Right lobe of liver (tissue), 6 donors: ENCODE measurements around the gene OR56A5. TPM values are rescaled to one million over a fixed set of nuclear protein-coding genes. Genes with fewer than 3 reads are reported as not detected.

Experiments used
- ATAC-seq, 4 donors: fragments of 200-7000 bp; cut with Tn5 transposase; one replicate each; pipeline ENCODE4 v1.9.1; 2020; ENCODE audit warnings: mild to moderate bottlenecking in 4 of 4, moderate library complexity in 4 of 4
- DNase-seq, 3 donors: peaks; one replicate each; pipeline ENCODE4 v3.0.0-alpha.2; 2020
- H3K27ac ChIP-seq, 3 donors: fragments of 200-600 bp; one replicate each; pipeline ENCODE4 v1.8.0; 2022
- H3K27me3 ChIP-seq, 2 donors: fragments of 200-600 bp; one replicate each; pipeline ENCODE4 v1.8.0; 2022
- H3K36me3 ChIP-seq, 4 donors: fragments of 200-600 bp; sonication (generic) in 1 of 4; one replicate each; pipeline versions ENCODE4 v1.5.1 to v1.8.0; 2017 to 2022; ENCODE audit warnings: control low read depth in 1 of 4
- H3K4me1 ChIP-seq, 4 donors: fragments of 200-600 bp; sonication (generic) in 1 of 4; one replicate each; pipeline versions ENCODE4 v1.5.1 to v1.8.0; 2017 to 2022; ENCODE audit warnings: control low read depth in 1 of 4
- H3K4me3 ChIP-seq, 3 donors: fragments of 200-600 bp; one replicate each; pipeline ENCODE4 v1.8.0; 2022
- H3K9me3 ChIP-seq, 4 donors: fragments of 200-600 bp; sonication (generic) in 1 of 4; one replicate each; pipeline versions ENCODE4 v1.5.1 to v1.8.0; 2017 to 2022; ENCODE audit warnings: control low read depth in 1 of 4
- POLR2A ChIP-seq: fragments of 450-650 bp; IDR thresholded peaks from one replicate; pipeline ENCODE4 v1.6.1; 2017; ENCODE audit warnings: antibody characterized with exemption, mild to moderate bottlenecking
- WGBS: methylation state at CpG from one replicate; pipeline ENCODE4 v1.1.6; 2018; ENCODE audit warnings: low coverage, low lambda C conversion rate; ENCODE audit not compliant: insufficient coverage; ENCODE audit errors: missing lambda C conversion rate; 5-methylcytosine and 5-hydroxymethylcytosine counted together
- intact Hi-C, 2 donors: fragments of 100-400 bp; cut with DNase I; formaldehyde crosslinking; loops; one replicate each; pipeline versions ENCODE4 v1.11.2 to v1.14.1; 2022
- total RNA-seq, 6 experiments: library from RNA; depleted of rRNA in 2 of 6; stranded (reverse); fragments of >200 nt in 2 of 6; fragmentation: NEBNext Ultra II Directional in 3 of 6; extraction: Animal tissue kit (Norgen Biotek cat#: 25700) in 3 of 6; gene quantifications; one replicate each; pipeline versions ENCODE4 v1.1.0 to v1.2.4, GENCODE V29; 2016 to 2023
- TF ChIP-seq, protein P1 (sequence below), 4 donors: fragments of 200-600 bp in 3 of 4; fragments of 450-650 bp in 1 of 4; IDR thresholded peaks; one replicate each; pipeline versions ENCODE4 v1.5.1 to v1.8.0; 2016 to 2022; ENCODE audit warnings: antibody characterized with exemption in 4 of 4, mild to moderate bottlenecking in 2 of 4
- donor health status: DM: no; HTN: yes; CAD: no.
- donor health status: DM: no; HTN: no; CAD: no.
- donor health status: DM: no; HTN: no; CAD: no.
- donor health status: DM: no; HTN: yes; CAD: no.
- donor health status: DM: no; HTN: yes; CAD: no.

Gene OR56A5
- total RNA-seq, 6 experiments from 2014 or later, result not detected

DNA sequence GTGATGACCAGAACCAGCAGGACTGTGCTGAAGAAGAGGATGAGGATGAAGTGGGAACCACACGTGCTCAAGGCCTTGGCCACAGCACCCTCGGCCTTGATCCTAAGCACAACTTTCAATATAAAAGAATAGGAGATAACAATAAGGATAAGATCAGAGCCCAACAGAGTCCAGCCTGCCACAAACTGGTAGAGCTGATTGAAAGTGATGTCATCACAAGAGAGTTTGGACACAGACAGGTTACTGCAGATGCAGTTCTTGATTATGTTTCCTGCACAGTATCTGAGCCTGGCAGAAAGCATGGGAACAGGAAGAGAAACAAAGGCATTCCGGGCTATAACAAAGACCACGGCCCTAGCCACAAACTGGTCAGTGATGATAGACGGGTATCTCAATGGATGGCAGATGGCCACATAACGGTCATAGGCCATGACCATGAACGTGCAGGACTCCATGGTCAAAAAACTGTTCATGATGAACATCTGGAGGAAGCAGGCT is 34.0 kb upstream of the OR56A5 start:
- H3K4me3 ChIP-seq, result no peak overlapping the region
- intact Hi-C loops, result no loop called here
- H3K4me1 ChIP-seq, result no peaks in the 10 kb centered on the region
- H3K27me3 ChIP-seq, result no peaks in the 10 kb centered on the region
- 59% methylated on average over 6 of the region's 7 CpGs for WGBS
- H3K9me3 ChIP-seq, result no peaks in the 10 kb centered on the region
- H3K36me3 ChIP-seq, result no peaks in the 10 kb centered on the region
- no peak for ATAC-seq
- TF ChIP-seq POLR2A, result no peak
- TF ChIP-seq, protein P1, sequence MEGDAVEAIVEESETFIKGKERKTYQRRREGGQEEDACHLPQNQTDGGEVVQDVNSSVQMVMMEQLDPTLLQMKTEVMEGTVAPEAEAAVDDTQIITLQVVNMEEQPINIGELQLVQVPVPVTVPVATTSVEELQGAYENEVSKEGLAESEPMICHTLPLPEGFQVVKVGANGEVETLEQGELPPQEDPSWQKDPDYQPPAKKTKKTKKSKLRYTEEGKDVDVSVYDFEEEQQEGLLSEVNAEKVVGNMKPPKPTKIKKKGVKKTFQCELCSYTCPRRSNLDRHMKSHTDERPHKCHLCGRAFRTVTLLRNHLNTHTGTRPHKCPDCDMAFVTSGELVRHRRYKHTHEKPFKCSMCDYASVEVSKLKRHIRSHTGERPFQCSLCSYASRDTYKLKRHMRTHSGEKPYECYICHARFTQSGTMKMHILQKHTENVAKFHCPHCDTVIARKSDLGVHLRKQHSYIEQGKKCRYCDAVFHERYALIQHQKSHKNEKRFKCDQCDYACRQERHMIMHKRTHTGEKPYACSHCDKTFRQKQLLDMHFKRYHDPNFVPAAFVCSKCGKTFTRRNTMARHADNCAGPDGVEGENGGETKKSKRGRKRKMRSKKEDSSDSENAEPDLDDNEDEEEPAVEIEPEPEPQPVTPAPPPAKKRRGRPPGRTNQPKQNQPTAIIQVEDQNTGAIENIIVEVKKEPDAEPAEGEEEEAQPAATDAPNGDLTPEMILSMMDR (IDR thresholded peaks at IDR 0.05), result no peak
- no peak for DNase-seq
- no peak overlapping the region for H3K27ac ChIP-seq

DNA sequence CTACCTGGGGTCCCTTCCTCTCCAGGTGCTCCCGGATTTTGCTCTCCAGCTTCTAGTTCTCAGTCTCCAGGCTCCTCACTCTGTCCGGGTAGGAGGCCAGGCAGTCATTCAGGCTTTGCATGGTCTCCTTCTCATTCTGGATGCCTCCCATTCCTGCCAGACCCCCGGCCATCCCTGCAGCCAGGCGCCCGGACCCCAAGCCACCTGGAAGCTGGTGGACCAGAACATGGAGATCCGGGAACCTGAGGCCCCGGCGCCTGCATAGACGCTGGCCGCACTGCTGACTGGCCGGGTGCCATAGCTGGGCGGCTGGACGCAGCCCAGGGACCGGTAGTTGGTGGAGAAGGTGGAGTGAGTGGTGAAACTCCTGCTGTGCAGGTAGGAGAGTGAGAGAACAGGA is 26.5 kb upstream of the OR56A5 start:
- Histone ChIP-seq H3K4me1 (no peaks in the 10 kb centered on the region), H3K9me3 (no peaks in the 10 kb centered on the region), H3K27ac (no peak overlapping the region), H3K36me3 (no peaks in the 10 kb centered on the region), H3K27me3 (no peaks in the 10 kb centered on the region), H3K4me3 (no peak overlapping the region)
- TF ChIP-seq, protein P1 (IDR thresholded peaks at IDR 0.05), result no peak
- no peak for TF ChIP-seq POLR2A
- intact Hi-C loops, result no loop called here
- WGBS, result 70% methylated on average over 11 of the region's 14 CpGs
- ATAC-seq, result no peak
- DNase-seq, result no peak

DNA sequence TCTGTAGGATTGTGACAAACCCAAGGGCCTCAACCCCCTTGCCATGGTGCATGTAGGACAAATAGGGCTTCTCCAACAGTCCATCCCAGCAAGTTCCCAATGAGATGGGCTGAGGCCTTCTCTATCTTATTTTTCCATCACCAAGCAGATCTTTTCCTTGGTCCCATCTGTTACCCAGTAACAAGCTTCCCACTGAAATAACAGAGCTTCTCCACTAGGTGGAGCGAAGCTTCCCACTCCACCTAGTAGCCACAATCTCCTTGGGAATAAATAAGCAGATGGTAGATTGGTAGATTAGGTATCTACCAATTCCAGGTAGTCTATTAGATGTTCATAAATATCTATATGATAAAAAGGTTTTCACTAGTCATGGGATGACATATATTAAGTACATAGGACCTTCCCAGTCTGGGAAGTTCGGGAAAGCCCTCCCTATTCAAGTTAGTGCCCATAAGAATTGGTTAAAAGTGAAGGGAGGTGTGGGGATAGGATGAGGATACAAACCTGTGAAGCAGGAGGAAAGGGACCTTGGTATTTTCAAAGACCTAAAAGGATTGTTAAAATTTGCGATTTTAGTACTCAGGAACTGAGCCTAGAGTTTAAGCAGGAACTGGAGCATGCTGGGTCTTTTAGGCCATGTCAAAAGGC is 24.4 kb upstream of the OR56A5 start:
- no peak for DNase-seq

DNA sequence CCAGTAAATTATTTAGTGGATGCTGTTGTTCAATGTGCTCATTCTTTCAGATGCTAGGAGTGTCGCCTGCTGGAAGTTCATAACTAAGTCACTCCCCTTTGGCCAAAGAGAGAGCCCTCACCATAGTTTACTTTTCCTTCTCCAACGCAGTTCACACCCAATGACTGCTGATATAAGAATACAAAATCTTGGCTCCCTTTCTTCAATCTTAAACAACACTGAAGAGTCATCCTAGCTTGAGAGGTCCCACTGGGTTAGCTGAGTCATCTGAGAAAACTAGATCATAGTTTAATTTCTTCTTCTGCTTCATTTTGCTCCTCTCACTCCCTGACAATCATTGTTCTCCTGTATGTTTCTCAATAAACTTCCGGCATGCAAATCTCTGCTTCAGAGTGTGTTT is 23.9 kb upstream of the OR56A5 start:
- Histone ChIP-seq H3K27ac (no peak overlapping the region), H3K27me3 (no peaks in the 10 kb centered on the region), H3K4me1 (no peaks in the 10 kb centered on the region), H3K9me3 (no peaks in the 10 kb centered on the region), H3K4me3 (no peak overlapping the region), H3K36me3 (no peaks in the 10 kb centered on the region)
- intact Hi-C loops, result no loop called here
- ATAC-seq (no peak), DNase-seq (no peak)
- WGBS, result 42% methylated on average over 2 of the region's 3 CpGs
- no peak for TF ChIP-seq POLR2A
- TF ChIP-seq, protein P1 (IDR thresholded peaks at IDR 0.05), result no peak

More for the DNA sequence above, 24.4 kb upstream of the OR56A5 start:
- TF ChIP-seq, protein P1 (IDR thresholded peaks at IDR 0.05), result peak; percentile 43 to 60 (median 52)
- no peak for TF ChIP-seq POLR2A
- Histone ChIP-seq H3K36me3 (no peaks in the 10 kb centered on the region), H3K4me1 (no peaks in the 10 kb centered on the region), H3K9me3 (no peaks in the 10 kb centered on the region), H3K4me3 (no peak overlapping the region), H3K27me3 (no peaks in the 10 kb centered on the region), H3K27ac (no peak overlapping the region)
- peak; percentile 68 to 71 (median 70) for ATAC-seq
- intact Hi-C loops, result no loop called here
- 40% methylated on average over 3 of the region's 3 CpGs for WGBS
